CD14-positive monocyte (primary cell): ENCODE data around the gene NFATC2. TPM values are rescaled to one million over a fixed set of nuclear protein-coding genes. Genes with fewer than 3 reads are reported as not detected.
A peak's percentile ranks its signal among the peaks of the same experiment; 100 is the strongest.

Experiments
- DNase-seq, 3 donors: peaks; one replicate each; pipeline ENCODE4 v3.0.0-alpha.2; 2011 to 2022
- H2AFZ ChIP-seq: 2 replicates; pipeline ENCODE4 v1.6.0; 2012; ENCODE audit warnings: mild to moderate bottlenecking, low read depth, low read length, inconsistent platforms; ENCODE audit not compliant: insufficient read depth, poor library complexity, severe bottlenecking
- H3K27ac ChIP-seq, 2 donors: 1 replicate in 1 of 2; 2 replicates in 1 of 2; pipeline ENCODE4 v1.5.1; 2012 to 2013; ENCODE audit warnings: low read length in 2 of 2, control low read depth in 1 of 2, inconsistent platforms in 1 of 2, low read depth in 1 of 2, mild to moderate bottlenecking in 1 of 2
- H3K27me3 ChIP-seq, 2 donors: one replicate each; pipeline versions ENCODE4 v1.6.0 to v1.6.1; 2011 to 2013; ENCODE audit warnings: low read length in 2 of 2; ENCODE audit not compliant: control insufficient read depth in 2 of 2, insufficient read depth in 2 of 2
- H3K36me3 ChIP-seq, 2 donors: replicated peaks in 1 of 2; 1 replicate in 1 of 2; 2 replicates in 1 of 2; pipeline versions ENCODE4 v1.5.1 to v1.6.1; 2012 to 2013; ENCODE audit warnings: low read length in 2 of 2, control low read depth in 1 of 2, inconsistent platforms in 1 of 2, mild to moderate bottlenecking in 1 of 2; ENCODE audit not compliant: insufficient read depth in 2 of 2, control insufficient read depth in 1 of 2
- H3K4me1 ChIP-seq, 2 donors: 1 replicate in 1 of 2; 2 replicates in 1 of 2; pipeline versions ENCODE4 v1.5.1 to v1.6.1; 2012 to 2013; ENCODE audit warnings: low read length in 2 of 2, control low read depth in 1 of 2, inconsistent platforms in 1 of 2, mild to moderate bottlenecking in 1 of 2, moderate library complexity in 1 of 2; ENCODE audit not compliant: insufficient read depth in 2 of 2, control insufficient read depth in 1 of 2
- H3K4me2 ChIP-seq: replicated peaks from 2 replicates; pipeline ENCODE3; 2012; ENCODE audit warnings: low read length, moderate library complexity, mild to moderate bottlenecking; ENCODE audit not compliant: poor library complexity, severe bottlenecking; ENCODE audit errors: extremely low read depth
- H3K4me3 ChIP-seq, 3 experiments: fragments of 200-600 bp in 1 of 3; sonication (generic) in 1 of 3; replicated peaks in 1 of 3; 1 replicate in 2 of 3; 2 replicates in 1 of 3; pipeline ENCODE4 v1.5.1; 2011 to 2013; ENCODE audit warnings: low read length in 3 of 3, mild to moderate bottlenecking in 3 of 3, control low read depth in 2 of 3, low read depth in 2 of 3, inconsistent platforms in 1 of 3, moderate library complexity in 1 of 3
- H3K79me2 ChIP-seq: 2 replicates; pipeline ENCODE4 v1.6.0; 2012; ENCODE audit warnings: mild to moderate bottlenecking, control low read depth, inconsistent platforms, low read length, moderate library complexity; ENCODE audit not compliant: insufficient read depth
- H3K9ac ChIP-seq: 2 replicates; pipeline ENCODE4 v1.6.0; 2017; ENCODE audit warnings: low read length, mild to moderate bottlenecking; ENCODE audit not compliant: insufficient read depth, poor library complexity, severe bottlenecking
- H3K9me3 ChIP-seq, 2 donors: replicated peaks in 1 of 2; 1 replicate in 1 of 2; 2 replicates in 1 of 2; pipeline versions ENCODE4 v1.5.1 to v1.6.1; 2012 to 2013; ENCODE audit warnings: low read length in 2 of 2, control low read depth in 1 of 2; ENCODE audit not compliant: control insufficient read depth in 1 of 2, insufficient read depth in 1 of 2
- H4K20me1 ChIP-seq: 2 replicates; pipeline ENCODE4 v1.6.0; 2012; ENCODE audit warnings: mild to moderate bottlenecking, low read length, control low read depth, moderate library complexity; ENCODE audit not compliant: insufficient read depth
- H3K27ac Mint-ChIP-seq, 7 donors: one replicate each; pipeline ENCODE4 v1.8.0; 2020; ENCODE audit warnings: mild to moderate bottlenecking in 7 of 7, mixed read lengths in 7 of 7, moderate library complexity in 6 of 7, inconsistent platforms in 2 of 7
- H3K27me3 Mint-ChIP-seq, 3 donors: one replicate each; pipeline ENCODE4 v1.8.0; 2021 to 2022; ENCODE audit warnings: low read depth in 3 of 3, mild to moderate bottlenecking in 3 of 3, mixed read lengths in 3 of 3, moderate library complexity in 3 of 3, inconsistent platforms in 1 of 3
- H3K36me3 Mint-ChIP-seq, 2 donors: one replicate each; pipeline ENCODE4 v1.8.0; 2020; ENCODE audit warnings: mixed read lengths in 2 of 2, inconsistent platforms in 1 of 2, mild to moderate bottlenecking in 1 of 2
- H3K4me1 Mint-ChIP-seq: one replicate; pipeline ENCODE4 v1.8.0; 2020; ENCODE audit warnings: mild to moderate bottlenecking, mixed read lengths
- H3K4me3 Mint-ChIP-seq, 2 donors: one replicate each; pipeline ENCODE4 v1.8.0; 2020; ENCODE audit warnings: mild to moderate bottlenecking in 2 of 2, mixed read lengths in 2 of 2, moderate library complexity in 1 of 2
- H3K9me3 Mint-ChIP-seq, 7 donors: one replicate each; pipeline ENCODE4 v1.8.0; 2020 to 2022; ENCODE audit warnings: mixed read lengths in 7 of 7, mild to moderate bottlenecking in 6 of 7, moderate library complexity in 6 of 7, inconsistent platforms in 2 of 7
- WGBS: methylation state at CpG from one replicate; pipeline ENCODE4 v1.1.5; 2013; ENCODE audit warnings: missing lambda C conversion rate; ENCODE audit not compliant: insufficient coverage; 5-methylcytosine and 5-hydroxymethylcytosine counted together
- intact Hi-C, 2 donors: fragments of 100-400 bp; cut with micrococcal nuclease; formaldehyde crosslinking; loops; one replicate each; pipeline versions ENCODE4 v1.15.0 to v1.15.1; 2023
- polyA plus RNA-seq, 3 donors: library from polyadenylated mRNA; depleted of rRNA in 1 of 3; unstranded in 2 of 3; stranded (reverse) in 1 of 3; fragments of 300-500 nt in 2 of 3; fragments of >200 nt in 1 of 3; fragmentation: Illumina TruSeq in 2 of 3; gene quantifications; 1 replicate in 2 of 3; 2 replicates in 1 of 3; pipeline ENCODE4 v1.2.3, GENCODE V29; 2012 to 2021
- TF ChIP-seq, protein P1 (sequence below): fragments of 200-600 bp; IDR thresholded peaks from one replicate; pipeline ENCODE4 v1.8.0; 2022; ENCODE audit warnings: antibody characterized with exemption, mild to moderate bottlenecking

NFATC2 gene
- polyA plus RNA-seq, 3 donors, result 0.03 to 0.18 (median 0.11) TPM

DNA sequence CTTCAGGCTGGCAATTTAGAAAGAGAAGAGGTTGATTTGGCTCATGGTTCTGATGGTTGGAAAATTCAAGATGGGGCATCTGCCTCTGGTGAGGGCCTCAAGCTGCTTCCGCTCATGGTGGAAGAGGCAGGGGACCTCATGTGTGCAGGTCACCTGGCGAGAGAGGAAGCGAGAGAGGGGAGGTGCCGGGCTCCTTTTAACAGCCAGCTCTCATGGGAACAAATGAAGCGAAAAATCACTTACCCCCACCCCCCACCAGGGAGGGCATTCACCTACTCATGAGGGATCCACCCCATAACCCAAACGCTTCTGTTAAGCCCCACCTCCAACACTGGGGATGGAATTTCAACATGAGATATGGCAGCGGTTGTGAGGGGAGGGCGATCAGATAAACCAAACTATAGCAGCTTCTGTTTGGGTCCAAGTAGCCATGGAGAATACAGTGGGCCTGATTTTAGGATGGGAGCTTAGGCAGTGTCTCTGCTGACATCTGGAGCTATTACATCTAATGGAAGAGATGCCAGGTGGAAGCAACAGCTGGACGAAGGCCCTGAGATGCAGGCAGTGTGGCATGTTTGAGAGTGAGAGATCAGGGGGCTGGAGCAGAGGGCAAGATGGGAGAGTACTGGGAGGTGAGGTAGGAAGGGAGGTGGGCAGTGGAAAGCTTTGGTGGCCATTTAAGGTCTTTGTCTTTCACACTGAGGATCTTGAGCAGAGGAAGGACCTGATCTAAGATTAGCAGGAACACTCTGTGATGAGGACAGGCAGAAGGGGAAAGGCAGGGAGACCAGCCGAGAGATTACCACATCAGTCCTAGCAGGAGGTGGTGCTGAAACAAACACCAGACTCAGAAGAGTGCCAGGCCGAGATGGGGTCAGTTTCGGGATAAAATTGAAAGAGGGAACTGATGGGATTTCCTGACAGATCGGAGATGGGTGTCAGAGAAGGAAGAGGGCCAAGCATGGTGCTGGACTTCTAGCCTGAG, 161.8 kb downstream of the NFATC2 start:
- H3K9ac ChIP-seq, result no peak overlapping the region
- DNase-seq, result no peak
- peak overlapping the region in 1 of 2 donors; percentile 10 for H3K4me3 Mint-ChIP-seq
- H3K36me3 Mint-ChIP-seq, result no peaks in the 10 kb centered on the region
- no peaks in the 10 kb centered on the region for H3K4me1 ChIP-seq
- intact Hi-C loops, result loop anchor here in 1 of 2 donors (10.0 kb wide), 1 partner anchor 214 kb away; no protein-coding TSS in a partner anchor
- H4K20me1 ChIP-seq, result no peaks in the 10 kb centered on the region
- H3K27me3 ChIP-seq, result no peaks in the 10 kb centered on the region
- TF ChIP-seq, protein P1, sequence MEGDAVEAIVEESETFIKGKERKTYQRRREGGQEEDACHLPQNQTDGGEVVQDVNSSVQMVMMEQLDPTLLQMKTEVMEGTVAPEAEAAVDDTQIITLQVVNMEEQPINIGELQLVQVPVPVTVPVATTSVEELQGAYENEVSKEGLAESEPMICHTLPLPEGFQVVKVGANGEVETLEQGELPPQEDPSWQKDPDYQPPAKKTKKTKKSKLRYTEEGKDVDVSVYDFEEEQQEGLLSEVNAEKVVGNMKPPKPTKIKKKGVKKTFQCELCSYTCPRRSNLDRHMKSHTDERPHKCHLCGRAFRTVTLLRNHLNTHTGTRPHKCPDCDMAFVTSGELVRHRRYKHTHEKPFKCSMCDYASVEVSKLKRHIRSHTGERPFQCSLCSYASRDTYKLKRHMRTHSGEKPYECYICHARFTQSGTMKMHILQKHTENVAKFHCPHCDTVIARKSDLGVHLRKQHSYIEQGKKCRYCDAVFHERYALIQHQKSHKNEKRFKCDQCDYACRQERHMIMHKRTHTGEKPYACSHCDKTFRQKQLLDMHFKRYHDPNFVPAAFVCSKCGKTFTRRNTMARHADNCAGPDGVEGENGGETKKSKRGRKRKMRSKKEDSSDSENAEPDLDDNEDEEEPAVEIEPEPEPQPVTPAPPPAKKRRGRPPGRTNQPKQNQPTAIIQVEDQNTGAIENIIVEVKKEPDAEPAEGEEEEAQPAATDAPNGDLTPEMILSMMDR, result no peak
- H3K9me3 Mint-ChIP-seq, result no peaks in the 10 kb centered on the region
- no peaks in the 10 kb centered on the region for H3K36me3 ChIP-seq
- H3K27me3 Mint-ChIP-seq, result peaks cover 1 to 3% (median 2%) of the 10 kb centered on the region in 3 donors
- no peak overlapping the region for H3K4me2 ChIP-seq
- 89% methylated on average over 6 of the region's 13 CpGs for WGBS
- H3K4me3 ChIP-seq, result no peak overlapping the region
- H2AFZ ChIP-seq, result no peak overlapping the region
- no peak overlapping the region for H3K27ac Mint-ChIP-seq
- H3K27ac ChIP-seq, result no peak overlapping the region
- no peaks in the 10 kb centered on the region for H3K4me1 Mint-ChIP-seq
- no peaks in the 10 kb centered on the region for H3K79me2 ChIP-seq
- H3K9me3 ChIP-seq, result no peaks in the 10 kb centered on the region

DNA sequence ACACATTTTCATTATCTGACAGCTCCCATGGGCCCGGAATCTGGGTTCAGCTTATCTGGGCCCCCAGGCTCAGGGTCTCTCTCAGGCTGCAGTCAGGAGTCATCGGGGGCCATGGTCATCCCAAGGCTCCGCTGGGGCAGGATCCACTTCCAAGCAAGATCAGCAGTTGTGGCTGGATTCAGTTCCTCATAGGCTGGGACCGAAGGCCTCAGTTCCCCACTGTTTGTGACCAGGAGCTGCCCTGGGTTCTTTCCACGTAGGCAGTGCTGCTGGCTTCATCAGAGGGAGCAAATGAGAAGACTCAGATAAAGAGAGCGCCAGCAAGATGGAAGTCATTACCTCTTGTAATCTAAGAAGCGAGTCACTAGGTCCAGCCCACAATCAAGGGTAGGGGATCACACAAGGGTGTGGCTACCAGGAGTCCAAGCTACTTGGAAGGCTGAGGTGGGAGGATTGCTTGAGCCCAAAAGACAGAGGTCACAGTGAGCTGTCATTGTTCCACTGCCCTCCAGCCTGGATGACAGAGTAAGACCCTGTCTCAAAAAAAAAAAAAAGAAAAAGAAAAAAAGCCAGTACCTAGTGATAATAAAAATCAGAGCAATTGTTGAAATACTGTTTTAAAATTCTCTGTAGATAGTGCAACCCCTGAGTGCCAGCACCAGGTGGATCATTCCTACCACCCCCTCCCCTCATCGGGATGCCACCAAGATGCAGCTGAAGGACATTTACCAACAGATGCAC, 162.7 kb downstream of the NFATC2 start:
- intact Hi-C loops, result loop anchor here in 1 of 2 donors (10.0 kb wide), 1 partner anchor 215 kb away; no protein-coding TSS in a partner anchor
- Histone ChIP-seq H3K4me2 (no peak overlapping the region), H3K9me3 (no peaks in the 10 kb centered on the region), H3K4me3 (no peak overlapping the region), H3K36me3 (no peaks in the 10 kb centered on the region), H3K27ac (no peak overlapping the region), H3K27me3 (no peaks in the 10 kb centered on the region), H3K4me1 (no peaks in the 10 kb centered on the region), H3K9ac (no peak overlapping the region), H3K79me2 (no peaks in the 10 kb centered on the region), H4K20me1 (no peaks in the 10 kb centered on the region), H2AFZ (no peak overlapping the region)
- peaks cover 1 to 4% (median 2%) of the 10 kb centered on the region in 3 donors for H3K27me3 Mint-ChIP-seq
- H3K4me3 Mint-ChIP-seq, result no peak overlapping the region
- WGBS, result 83% methylated on average over 6 of the region's 8 CpGs
- TF ChIP-seq, protein P1, result no peak
- H3K27ac Mint-ChIP-seq, result no peak overlapping the region
- no peaks in the 10 kb centered on the region for H3K4me1 Mint-ChIP-seq
- DNase-seq, result no peak
- H3K9me3 Mint-ChIP-seq, result no peaks in the 10 kb centered on the region
- no peaks in the 10 kb centered on the region for H3K36me3 Mint-ChIP-seq
